H9 (cell line): ENCODE measurements around the gene LMX1A. TPM values are rescaled to one million over a fixed set of nuclear protein-coding genes. Genes with fewer than 3 reads are reported as not detected.

Experiments used
- DNase-seq: peaks from one replicate; pipeline ENCODE4 v3.0.0-alpha.2; 2017
- H2AFZ ChIP-seq: one replicate; pipeline ENCODE4 v1.6.1; 2013; ENCODE audit warnings: mild to moderate bottlenecking, low read length, control low read depth, moderate library complexity
- H2AK5ac ChIP-seq: 2 replicates; pipeline ENCODE4 v1.6.1; 2013; ENCODE audit warnings: low read length, control low read depth, mixed read lengths; ENCODE audit not compliant: insufficient read length
- H2BK120ac ChIP-seq: one replicate; pipeline ENCODE4 v1.6.1; 2013; ENCODE audit warnings: low read depth, mild to moderate bottlenecking, low read length, control low read depth, inconsistent platforms; ENCODE audit not compliant: poor library complexity, severe bottlenecking
- H2BK12ac ChIP-seq: 2 replicates; pipeline ENCODE4 v1.6.1; 2013; ENCODE audit warnings: low read length, control low read depth, mixed read lengths, low read depth; ENCODE audit not compliant: insufficient read length
- H2BK15ac ChIP-seq: 2 replicates; pipeline ENCODE4 v1.6.1; 2013; ENCODE audit warnings: low read depth, low read length, control low read depth
- H2BK20ac ChIP-seq: one replicate; pipeline ENCODE4 v1.6.1; 2013; ENCODE audit warnings: low read depth, mild to moderate bottlenecking, low read length, control low read depth, inconsistent platforms; ENCODE audit not compliant: poor library complexity, severe bottlenecking
- H2BK5ac ChIP-seq: 2 replicates; pipeline ENCODE4 v1.6.1; 2013; ENCODE audit warnings: low read length, control low read depth, mixed read lengths; ENCODE audit not compliant: insufficient read length
- H3K14ac ChIP-seq: 2 replicates; pipeline ENCODE4 v1.6.1; 2013; ENCODE audit warnings: low read length, control low read depth; ENCODE audit not compliant: insufficient read depth
- H3K18ac ChIP-seq: 2 replicates; pipeline ENCODE4 v1.6.1; 2013; ENCODE audit warnings: low read depth, mild to moderate bottlenecking, mixed read lengths, low read length, control low read depth; ENCODE audit not compliant: insufficient read length
- H3K23ac ChIP-seq: 2 replicates; pipeline ENCODE4 v1.6.1; 2013; ENCODE audit warnings: low read length, control low read depth, mixed read lengths, low read depth; ENCODE audit not compliant: insufficient read length
- H3K23me2 ChIP-seq: 2 replicates; pipeline ENCODE4 v1.6.1; 2013; ENCODE audit warnings: low read depth, mild to moderate bottlenecking, mixed read lengths, low read length, control low read depth; ENCODE audit not compliant: insufficient read length, poor library complexity, severe bottlenecking
- H3K27ac ChIP-seq: 2 replicates; pipeline ENCODE4 v1.5.1; 2013; ENCODE audit warnings: low read length, control low read depth, mixed read lengths, low read depth; ENCODE audit not compliant: insufficient read length
- H3K27me3 ChIP-seq: 2 replicates; pipeline ENCODE4 v1.6.1; 2013; ENCODE audit warnings: low read length, control low read depth, inconsistent platforms; ENCODE audit not compliant: insufficient read depth
- H3K4ac ChIP-seq: 2 replicates; pipeline ENCODE4 v1.6.1; 2013; ENCODE audit warnings: low read depth, mild to moderate bottlenecking, control low read depth, inconsistent platforms, low read length, moderate library complexity
- H3K4me1 ChIP-seq: 2 replicates; pipeline ENCODE4 v1.6.1; 2013; ENCODE audit warnings: low read length, control low read depth, inconsistent platforms; ENCODE audit not compliant: insufficient read depth
- H3K4me2 ChIP-seq: 2 replicates; pipeline ENCODE4 v1.6.1; 2013; ENCODE audit warnings: low read length, control low read depth, mixed read lengths; ENCODE audit not compliant: insufficient read length, insufficient read depth
- H3K56ac ChIP-seq: 2 replicates; pipeline ENCODE4 v1.6.1; 2013; ENCODE audit warnings: low read depth, mild to moderate bottlenecking, mixed read lengths, low read length, control low read depth; ENCODE audit not compliant: insufficient read length
- H3K79me1 ChIP-seq: 2 replicates; pipeline ENCODE4 v1.6.1; 2013; ENCODE audit warnings: low read depth, mild to moderate bottlenecking, moderate library complexity, low read length, control low read depth, inconsistent platforms; ENCODE audit not compliant: insufficient read depth, poor library complexity, severe bottlenecking
- H3K79me2 ChIP-seq: 2 replicates; pipeline ENCODE4 v1.6.1; 2013; ENCODE audit warnings: low read length, control low read depth, inconsistent platforms; ENCODE audit not compliant: insufficient read depth
- H3K9ac ChIP-seq: 2 replicates; pipeline ENCODE4 v1.6.1; 2013; ENCODE audit warnings: low read length, control low read depth, mixed read lengths; ENCODE audit not compliant: insufficient read length; ENCODE audit errors: extremely low read depth
- H3K9me3 ChIP-seq: one replicate; pipeline ENCODE4 v1.6.1; 2013; ENCODE audit warnings: low read depth, low read length, inconsistent platforms; ENCODE audit not compliant: control insufficient read depth
- H3T11ph ChIP-seq: one replicate; pipeline ENCODE4 v1.6.1; 2013; ENCODE audit warnings: mild to moderate bottlenecking, low read length, control low read depth, inconsistent platforms
- H4K20me1 ChIP-seq: one replicate; pipeline ENCODE4 v1.6.1; 2013; ENCODE audit not compliant: control insufficient read depth, insufficient read length, insufficient read depth
- H4K5ac ChIP-seq: 2 replicates; pipeline ENCODE4 v1.6.1; 2013; ENCODE audit warnings: low read depth, mild to moderate bottlenecking, mixed read lengths, low read length, control low read depth; ENCODE audit not compliant: insufficient read length
- H4K8ac ChIP-seq: replicated peaks from 2 replicates; pipeline ENCODE4 v1.6.1; 2013; ENCODE audit warnings: low read length, control low read depth, mixed read lengths, low read depth; ENCODE audit not compliant: insufficient read length
- H4K91ac ChIP-seq: 2 replicates; pipeline ENCODE4 v1.6.1; 2013; ENCODE audit warnings: low read depth, mild to moderate bottlenecking, moderate library complexity, mixed read lengths, low read length, control low read depth; ENCODE audit not compliant: insufficient read length
- H3K27ac Mint-ChIP-seq, 3 experiments: 2 replicates in 2 of 3; 3 replicates in 1 of 3; pipeline ENCODE4 v1.8.0; 2020 to 2021; ENCODE audit warnings: mixed read lengths in 3 of 3, mild to moderate bottlenecking in 1 of 3, moderate library complexity in 1 of 3
- H3K27me3 Mint-ChIP-seq: 2 replicates; pipeline ENCODE4 v1.8.0; 2021; ENCODE audit warnings: low read depth, mild to moderate bottlenecking, moderate library complexity, mixed read lengths
- H3K36me3 Mint-ChIP-seq, 3 experiments: 2 replicates in 2 of 3; 3 replicates in 1 of 3; pipeline ENCODE4 v1.8.0; 2020 to 2021; ENCODE audit warnings: low read depth in 3 of 3, mixed read lengths in 3 of 3; ENCODE audit not compliant: insufficient read depth in 1 of 3
- H3K4me1 Mint-ChIP-seq, 2 experiments: 2 replicates each; pipeline ENCODE4 v1.8.0; 2020; ENCODE audit warnings: mixed read lengths in 2 of 2
- H3K4me3 Mint-ChIP-seq, 2 experiments: 2 replicates in 1 of 2; 3 replicates in 1 of 2; pipeline ENCODE4 v1.8.0; 2020 to 2021; ENCODE audit warnings: mild to moderate bottlenecking in 2 of 2, mixed read lengths in 2 of 2, moderate library complexity in 1 of 2
- H3K9me3 Mint-ChIP-seq, 2 experiments: 2 replicates in 1 of 2; 3 replicates in 1 of 2; pipeline ENCODE4 v1.8.0; 2020; ENCODE audit warnings: mild to moderate bottlenecking in 2 of 2, mixed read lengths in 2 of 2, moderate library complexity in 1 of 2
- total RNA-seq: library from RNA; stranded (reverse); gene quantifications from 2 replicates; pipeline ENCODE4 v1.2.1, GENCODE V29; 2021
- TF ChIP-seq, protein P1 (sequence below): fragments of 200-600 bp; sonication (generic); conservative IDR thresholded peaks from 3 replicates; pipeline ENCODE4 v1.8.0; 2021; ENCODE audit warnings: antibody characterized with exemption, mild to moderate bottlenecking

Gene LMX1A
- total RNA-seq, 1 experiment from 2014 or later = not detected

- H3K79me2 ChIP-seq = no peaks in the 10 kb centered on the region
- Mint-ChIP-seq H3K27ac (peak overlapping the region in 2 of 3 experiments; percentile 23 to 64; a peak in 4 of 7 replicates), H3K4me1 (peaks cover 36 to 53% of the 10 kb centered on the region in 2 experiments), H3K9me3 (no peaks in the 10 kb centered on the region), H3K36me3 (no peaks in the 10 kb centered on the region), H3K27me3 (peaks cover 4% of the 10 kb centered on the region; the same call in 1 of the 2 replicates), H3K4me3 (no peak overlapping the region)
- H2BK5ac ChIP-seq = no peak overlapping the region
- no peak overlapping the region for H2BK20ac ChIP-seq
- H3T11ph ChIP-seq = no peak overlapping the region
- no peak overlapping the region for H4K91ac ChIP-seq
- DNase-seq = no peak
- no peak overlapping the region for H3K9ac ChIP-seq
- H2BK15ac ChIP-seq = no peak overlapping the region
- H2BK120ac ChIP-seq = no peak overlapping the region
- H3K23ac ChIP-seq = no peak overlapping the region
- TF ChIP-seq, protein P1, sequence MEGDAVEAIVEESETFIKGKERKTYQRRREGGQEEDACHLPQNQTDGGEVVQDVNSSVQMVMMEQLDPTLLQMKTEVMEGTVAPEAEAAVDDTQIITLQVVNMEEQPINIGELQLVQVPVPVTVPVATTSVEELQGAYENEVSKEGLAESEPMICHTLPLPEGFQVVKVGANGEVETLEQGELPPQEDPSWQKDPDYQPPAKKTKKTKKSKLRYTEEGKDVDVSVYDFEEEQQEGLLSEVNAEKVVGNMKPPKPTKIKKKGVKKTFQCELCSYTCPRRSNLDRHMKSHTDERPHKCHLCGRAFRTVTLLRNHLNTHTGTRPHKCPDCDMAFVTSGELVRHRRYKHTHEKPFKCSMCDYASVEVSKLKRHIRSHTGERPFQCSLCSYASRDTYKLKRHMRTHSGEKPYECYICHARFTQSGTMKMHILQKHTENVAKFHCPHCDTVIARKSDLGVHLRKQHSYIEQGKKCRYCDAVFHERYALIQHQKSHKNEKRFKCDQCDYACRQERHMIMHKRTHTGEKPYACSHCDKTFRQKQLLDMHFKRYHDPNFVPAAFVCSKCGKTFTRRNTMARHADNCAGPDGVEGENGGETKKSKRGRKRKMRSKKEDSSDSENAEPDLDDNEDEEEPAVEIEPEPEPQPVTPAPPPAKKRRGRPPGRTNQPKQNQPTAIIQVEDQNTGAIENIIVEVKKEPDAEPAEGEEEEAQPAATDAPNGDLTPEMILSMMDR = no peak
- no peak overlapping the region for H2BK12ac ChIP-seq
- H3K4me2 ChIP-seq = no peak overlapping the region
- no peaks in the 10 kb centered on the region for H3K23me2 ChIP-seq
- no peaks in the 10 kb centered on the region for H4K20me1 ChIP-seq
- H3K4me1 ChIP-seq = no peaks in the 10 kb centered on the region
- no peak overlapping the region for H4K5ac ChIP-seq
- no peak overlapping the region for H3K27ac ChIP-seq
- H3K18ac ChIP-seq = no peak overlapping the region
- no peak overlapping the region for H3K56ac ChIP-seq
- H3K4ac ChIP-seq = no peak overlapping the region
- H3K9me3 ChIP-seq = no peaks in the 10 kb centered on the region
- no peaks in the 10 kb centered on the region for H3K27me3 ChIP-seq
- no peak overlapping the region for H2AK5ac ChIP-seq
- no peak overlapping the region for H2AFZ ChIP-seq
- no peak overlapping the region for H3K14ac ChIP-seq
- no peaks in the 10 kb centered on the region for H3K79me1 ChIP-seq
- no peak overlapping the region for H4K8ac ChIP-seq
These were observed 140.3 kb downstream of the LMX1A start for GRCh38 chr1:165216254-165216653.
